RKO (cell line): Measurements from ENCODE around the gene SAMD7.
A peak's percentile ranks its signal among the peaks of the same experiment; 100 is the strongest.

Source experiments
- DNase-seq: peaks from one replicate; pipeline ENCODE4 v3.0.0-alpha.2; 2016; ENCODE audit warnings: low spot score

Gene SAMD7

DNA sequence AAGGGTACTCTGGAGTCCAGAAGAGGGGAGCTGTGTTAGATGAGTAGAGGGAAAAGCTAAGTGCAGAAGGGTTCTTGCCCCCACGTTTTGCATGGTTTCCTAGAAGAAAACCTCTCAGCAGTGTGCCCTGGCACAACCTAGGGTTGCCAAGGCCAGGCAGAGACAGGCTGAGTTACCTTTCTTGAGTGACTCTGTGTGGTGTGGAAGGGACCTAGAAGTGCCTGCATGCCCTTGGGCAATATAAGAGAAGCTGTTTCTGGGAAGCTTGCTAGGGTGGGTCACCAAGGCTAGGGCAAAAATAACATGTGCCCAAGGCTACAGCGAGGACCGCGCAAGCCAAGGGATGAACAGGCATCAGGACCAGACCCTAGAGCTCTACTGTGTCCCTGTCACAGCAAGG is 3.4 kb upstream of the SAMD7 start:
- DNase-seq, result no peak

DNA sequence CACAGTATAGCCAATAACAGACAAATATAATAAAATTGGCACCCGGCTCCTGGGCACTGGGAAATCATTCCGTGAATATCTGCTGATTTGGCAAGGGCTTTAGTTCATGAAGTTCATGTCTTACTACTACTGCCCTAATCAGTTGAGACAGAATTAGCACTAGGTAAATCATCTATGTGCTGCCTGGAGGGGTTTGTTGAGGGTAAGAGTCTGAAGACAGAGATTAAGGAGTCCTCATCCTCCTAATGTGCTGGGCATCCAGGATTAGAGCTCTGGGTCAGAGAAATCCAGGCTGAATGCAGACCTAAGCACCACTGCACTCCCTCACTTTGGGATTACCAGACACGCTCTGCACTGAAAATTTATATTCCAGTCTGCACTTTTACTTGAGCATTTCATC is 2.0 kb downstream of the SAMD7 start:
- DNase-seq, result no peak

DNA sequence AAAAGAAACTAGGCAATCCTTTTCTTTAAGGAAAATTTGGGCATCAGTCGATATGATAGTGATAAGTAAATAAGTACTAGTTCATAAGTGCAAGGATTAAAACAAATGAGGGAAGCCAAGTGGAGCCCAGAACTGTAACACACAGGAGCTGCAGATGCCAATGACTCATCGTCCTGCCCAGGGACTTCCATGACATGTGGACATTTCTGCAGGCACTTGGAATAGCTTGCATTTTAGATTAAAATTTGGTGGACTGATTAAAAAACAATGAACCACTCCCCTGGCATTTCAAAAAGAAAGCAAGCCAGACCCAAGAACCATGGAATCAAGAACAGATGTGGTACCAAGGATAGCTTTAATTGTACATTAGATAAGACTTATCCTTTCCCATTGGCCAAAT is 2.9 kb downstream of the SAMD7 start:
- DNase-seq, result peak; percentile 19

DNA sequence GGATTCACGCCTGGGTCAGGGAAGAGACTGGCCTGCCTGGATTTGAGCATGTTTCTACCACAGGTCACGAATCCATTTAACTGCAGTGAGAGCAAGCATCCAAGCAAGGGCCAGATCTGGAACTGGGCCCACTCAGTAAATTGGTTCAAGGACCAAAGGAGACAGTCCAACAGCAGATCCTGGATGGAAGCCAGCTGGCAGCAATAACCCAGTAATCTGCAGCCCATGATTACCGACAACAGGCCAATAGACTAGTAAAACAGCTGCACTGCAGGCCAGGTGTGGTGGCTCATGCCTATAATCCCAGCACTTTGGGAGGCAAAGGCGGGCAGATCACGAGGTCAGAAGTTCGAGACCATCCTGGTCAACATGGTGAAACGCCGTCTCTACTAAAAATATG is 11.8 kb downstream of the SAMD7 start:
- no peak for DNase-seq

DNA sequence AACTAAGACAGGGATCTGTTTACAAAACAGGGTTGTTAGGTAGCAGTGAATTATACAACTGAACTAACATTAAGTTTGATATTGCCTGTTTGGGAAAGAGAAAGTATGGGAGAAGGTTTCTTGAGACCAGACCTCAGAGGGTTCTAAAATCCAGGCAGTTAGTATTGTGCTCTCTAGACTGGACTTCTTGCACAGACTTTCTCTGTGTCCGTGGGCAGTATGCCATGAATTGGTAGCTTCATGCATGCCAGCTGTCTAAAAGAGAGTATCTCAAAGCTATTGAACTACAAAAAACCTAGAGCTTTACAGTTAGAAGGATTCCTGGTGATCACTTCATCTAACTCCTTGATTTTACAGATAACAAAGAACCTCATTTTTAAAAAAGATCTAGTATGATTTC is 12.5 kb downstream of the SAMD7 start:
- no peak for DNase-seq

DNA sequence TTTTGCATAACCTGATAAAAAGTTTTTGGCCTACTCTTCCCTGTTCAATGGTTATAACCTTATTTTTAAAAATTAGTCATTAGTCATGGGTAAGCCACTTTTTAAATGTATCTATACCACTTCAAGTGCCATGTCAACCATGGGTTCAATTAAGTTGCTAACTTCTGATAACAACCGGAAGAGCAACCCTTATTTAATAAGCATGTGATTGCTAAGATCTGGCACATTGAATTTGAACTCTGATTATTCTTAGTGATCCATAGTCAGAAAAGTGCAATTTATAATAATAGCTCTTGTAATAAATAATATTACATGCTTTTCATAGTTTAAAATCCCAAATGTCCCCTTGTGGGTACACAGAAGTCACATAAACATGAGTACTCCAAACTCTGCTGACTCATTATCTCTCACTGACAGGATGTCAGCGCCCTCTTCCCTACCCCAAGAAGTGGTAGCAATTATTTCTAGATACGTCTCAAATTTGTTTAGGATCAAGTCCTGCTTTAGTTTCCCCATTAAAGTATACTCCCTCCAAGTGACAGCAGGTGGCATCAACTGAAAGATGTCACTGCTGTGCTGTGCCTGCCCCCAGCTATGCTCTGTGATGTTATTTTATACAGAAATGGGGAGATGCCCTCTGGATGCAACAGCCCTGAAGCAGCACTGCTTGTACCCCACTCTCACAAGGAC is 18.6 kb downstream of the SAMD7 start:
- peak; percentile 9 for DNase-seq

DNA sequence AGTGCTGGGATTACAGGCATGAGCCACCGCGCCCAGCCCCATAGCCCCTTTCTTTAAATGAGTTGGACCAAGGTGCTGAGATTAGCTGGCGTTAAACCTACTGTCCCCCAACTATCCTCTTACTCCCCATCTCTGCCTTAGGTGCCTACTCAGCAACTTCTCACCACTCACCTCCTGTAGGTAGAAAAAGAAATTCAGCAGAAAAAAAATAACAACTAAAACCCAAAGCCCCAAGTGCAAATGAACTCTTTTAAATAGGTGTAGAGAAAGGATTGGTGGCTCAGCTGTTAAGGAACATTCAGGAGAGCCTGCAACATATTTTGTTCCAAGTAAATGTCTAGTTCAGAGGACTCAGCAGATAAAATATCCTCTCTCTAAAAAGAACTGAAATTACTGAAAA is 19.5 kb downstream of the SAMD7 start:
- no peak for DNase-seq

DNA sequence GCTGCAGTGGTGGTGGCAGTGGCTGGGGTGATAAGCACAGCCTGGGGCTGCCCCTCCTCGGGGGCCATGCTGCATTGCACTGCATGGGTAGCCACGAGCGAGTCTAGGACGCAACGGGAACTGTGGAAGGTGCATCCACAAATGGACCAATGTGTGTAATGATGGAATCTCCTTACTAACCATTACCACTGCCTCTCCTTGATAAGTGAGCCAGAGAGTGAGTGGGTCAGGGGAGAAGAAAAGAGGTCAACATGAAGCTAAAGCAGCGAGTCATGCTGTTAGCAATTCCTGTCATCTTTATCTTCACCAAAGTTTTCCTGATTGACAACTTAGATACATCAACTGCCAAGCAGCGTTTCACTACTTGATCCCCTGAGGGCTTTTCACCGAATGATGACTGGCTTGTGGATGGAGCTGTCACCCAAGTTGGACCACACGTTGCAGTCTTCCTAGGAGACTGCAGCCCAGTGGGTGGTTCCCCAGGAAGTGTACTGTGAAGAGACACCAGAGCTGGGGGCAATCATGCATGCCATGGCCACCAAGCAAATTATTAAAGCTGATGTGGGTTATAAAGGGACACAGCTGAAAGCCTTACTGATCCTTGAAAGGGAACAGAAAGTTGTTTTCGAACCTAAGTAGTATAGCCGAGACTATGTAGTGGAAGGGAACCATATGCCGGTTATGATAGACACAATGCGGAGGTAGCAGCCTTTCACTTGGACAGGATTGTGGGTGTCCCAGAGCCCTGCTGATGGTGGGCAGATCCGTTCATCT is 20.6 kb downstream of the SAMD7 start:
- no peak for DNase-seq

DNA sequence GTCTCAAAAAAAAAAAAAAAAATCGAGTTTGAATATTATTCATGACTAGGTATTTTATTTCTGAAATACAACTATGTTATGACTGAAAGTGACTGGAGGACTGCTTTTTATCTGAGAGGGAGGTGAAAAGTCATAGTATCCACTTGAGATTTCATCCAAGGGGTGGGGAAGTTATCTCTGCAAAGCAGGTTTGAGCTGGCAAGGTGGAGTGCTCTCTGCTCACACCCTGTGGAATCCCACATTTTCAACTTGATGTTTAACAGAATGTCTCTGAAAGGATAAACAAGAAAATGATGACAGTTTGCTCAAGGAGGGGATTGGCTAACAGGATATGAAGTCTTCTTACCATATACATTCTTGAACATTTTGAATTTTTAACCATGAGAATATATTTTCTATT is 27.9 kb downstream of the SAMD7 start:
- DNase-seq, result no peak

DNA sequence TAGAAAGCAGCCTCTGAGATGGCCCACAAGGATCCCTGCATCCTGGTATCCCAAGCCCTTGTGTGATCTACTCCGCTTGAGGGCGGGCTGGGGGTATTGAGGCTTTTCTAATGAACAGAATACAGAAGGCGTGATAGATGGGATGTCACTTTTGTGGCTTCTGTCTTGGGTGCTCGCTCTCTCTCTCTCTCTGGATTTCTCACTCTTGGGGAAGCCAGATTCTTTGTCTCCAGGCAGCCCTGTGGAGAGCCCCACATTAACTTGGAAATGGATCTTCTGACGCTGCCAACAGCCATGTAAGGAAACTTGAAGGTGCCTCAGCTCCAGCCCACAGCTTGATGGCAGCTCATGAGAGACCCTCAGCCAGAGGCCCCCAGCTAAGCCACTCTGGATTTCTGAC is 28.4 kb downstream of the SAMD7 start:
- no peak for DNase-seq

DNA sequence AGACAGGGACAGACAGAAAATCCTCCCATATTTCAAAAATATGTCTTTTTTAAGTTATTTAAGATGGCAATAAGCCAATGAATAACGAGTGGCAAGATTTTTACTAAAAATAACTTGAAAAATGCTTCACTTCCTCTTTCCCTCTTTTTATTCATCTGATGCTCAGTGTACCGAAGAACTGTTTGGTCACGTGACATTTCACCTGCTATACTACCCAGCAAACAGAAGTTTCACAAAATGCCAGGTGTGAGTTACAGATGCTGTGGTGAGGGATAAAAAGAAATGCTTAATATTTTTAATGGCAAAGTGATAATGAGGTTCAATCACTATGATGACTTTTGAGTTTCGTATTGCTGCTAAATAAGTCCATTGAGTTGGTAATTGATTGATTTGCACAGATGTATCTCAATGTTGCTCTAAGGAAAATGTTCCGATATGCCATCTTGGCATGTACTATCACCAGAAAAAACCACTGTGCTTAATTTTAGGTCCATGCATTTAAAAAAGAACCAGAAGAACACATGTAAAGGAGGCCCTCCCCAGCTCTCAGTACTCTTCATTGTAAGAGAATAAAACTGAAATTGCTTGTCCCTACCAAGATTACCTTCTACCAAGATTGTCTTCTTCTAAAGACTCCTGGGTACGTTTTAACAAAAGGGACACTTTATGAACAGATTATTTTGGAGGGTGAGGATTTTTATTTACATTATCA is 29.3 kb downstream of the SAMD7 start:
- DNase-seq, result no peak

DNA sequence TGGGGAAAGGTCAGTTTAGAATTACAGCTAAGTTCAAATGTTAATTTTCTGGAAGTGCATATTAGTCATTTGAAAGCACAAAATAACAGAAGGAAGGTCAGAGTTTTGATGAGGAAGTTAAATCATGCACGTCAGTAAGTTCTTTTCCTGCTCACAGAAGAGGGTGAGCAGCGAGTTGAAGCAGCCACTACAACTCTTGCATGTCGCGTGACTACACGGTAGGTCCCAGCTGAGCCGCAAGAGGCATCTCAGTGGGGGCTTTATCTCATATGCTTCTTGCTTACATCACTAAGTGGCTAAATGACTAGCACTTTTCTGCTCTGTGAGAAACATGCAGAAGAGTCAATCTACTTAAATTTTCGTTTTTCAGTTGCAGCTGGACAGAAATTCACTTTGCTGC is 33.9 kb downstream of the SAMD7 start:
- no peak for DNase-seq

DNA sequence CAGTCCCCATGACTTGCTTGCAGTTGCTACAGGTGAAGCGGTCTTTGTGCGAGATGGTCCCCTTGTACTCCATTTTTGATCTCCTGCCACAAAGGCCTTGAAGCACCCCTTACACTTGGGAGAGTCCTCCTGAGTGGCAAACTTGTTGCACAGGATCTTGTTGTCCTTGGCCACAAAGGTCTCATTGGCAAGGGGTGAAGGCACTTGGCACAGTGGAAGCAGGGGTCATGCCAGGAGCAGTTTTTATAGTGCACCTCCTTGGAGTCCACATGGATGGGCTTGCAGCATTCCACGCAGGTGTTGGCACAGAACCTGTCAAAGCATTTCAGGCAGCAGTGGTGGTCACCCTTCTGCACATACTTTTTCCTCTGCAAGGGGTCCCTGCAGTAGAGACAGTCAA is 35.0 kb downstream of the SAMD7 start:
- no peak for DNase-seq

DNA sequence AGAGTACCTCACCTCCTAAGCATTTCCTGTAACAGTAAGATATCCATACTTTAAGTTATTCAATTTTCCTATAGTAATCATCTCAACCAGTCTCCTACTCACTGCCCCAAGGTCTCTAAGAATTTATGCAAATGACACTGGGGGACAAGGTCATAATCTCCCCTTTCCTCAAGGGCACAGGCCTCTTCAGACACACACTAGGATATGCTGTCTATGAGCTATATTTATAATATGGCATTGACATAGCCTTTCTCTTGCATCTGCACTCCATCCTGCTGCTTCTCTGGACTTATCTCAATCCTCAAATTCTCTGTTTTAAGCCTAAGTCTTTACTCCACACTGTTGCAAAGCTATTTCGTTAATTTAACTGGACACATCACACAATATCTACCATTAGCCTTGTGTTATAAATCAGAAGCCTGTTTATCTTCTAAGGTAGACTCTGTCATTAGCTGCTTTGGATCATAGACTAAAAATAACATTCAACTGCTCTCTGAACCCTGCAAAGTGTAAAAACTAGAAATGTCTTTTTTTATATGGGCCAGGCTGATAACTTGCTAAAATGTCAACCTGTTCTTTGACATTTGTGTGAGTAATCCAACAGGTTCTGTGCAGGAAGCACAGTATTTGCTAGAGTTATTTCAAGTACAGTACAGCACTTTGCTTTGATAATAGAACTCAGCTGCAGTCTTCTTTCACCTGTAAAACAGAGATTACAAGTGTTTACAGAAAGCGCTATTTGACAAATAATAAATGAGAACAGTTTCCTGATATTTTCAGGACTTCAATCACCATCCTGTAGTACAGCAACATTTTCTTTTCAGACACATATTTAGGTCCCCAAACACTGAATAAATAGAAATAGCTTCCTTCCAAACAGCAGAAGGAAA is 37.4 kb downstream of the SAMD7 start:
- no peak for DNase-seq

DNA sequence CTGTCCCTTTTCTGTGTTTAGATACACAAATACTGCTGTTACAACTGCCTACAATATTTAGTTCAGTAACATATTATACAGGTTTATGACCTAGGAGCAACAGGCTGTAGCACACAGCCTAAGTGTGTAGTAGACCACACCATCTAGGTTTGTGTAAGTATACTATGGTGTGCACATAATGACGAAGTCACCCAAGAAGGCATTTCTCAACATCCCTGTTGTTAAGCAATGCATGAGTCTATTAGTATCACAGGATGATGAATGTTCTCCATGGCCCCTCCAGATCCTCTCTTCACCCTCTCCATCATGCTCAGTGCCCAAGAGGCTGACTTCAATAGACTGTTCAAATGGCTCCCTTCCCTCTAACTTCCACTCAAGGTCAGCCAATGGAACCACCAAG is 40.7 kb downstream of the SAMD7 start:
- no peak for DNase-seq

DNA sequence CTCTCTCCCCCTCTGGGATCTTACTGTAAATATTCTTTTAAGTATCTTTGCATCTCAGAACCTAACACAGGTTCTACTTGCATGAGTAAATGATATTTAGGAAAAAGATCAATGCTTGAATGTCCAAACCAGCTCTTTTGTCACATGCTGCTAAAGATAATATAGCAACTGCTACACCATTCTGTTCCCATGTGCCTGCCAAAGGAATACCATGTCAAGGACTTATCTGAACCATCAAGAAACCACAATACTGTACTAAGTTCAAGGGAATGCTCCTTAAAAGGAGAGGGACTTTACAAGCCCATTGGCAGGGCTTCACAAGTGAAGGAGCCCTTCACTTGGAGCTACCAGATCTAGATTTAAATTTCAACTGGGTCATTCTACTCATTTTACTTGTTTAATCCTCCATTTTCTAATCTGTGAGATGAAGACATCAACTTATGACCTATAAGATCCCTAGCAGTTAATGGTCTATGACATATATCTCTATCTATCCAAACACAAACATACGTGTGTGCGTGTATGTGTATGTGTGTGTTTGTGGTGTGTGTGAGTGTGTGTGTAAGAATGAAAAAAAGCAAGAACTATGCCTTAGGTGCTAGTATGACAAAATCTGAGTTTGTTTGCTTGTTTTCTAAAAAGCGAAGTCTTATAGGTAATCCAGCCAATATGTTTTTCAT is 42.2 kb downstream of the SAMD7 start:
- DNase-seq, result no peak

DNA sequence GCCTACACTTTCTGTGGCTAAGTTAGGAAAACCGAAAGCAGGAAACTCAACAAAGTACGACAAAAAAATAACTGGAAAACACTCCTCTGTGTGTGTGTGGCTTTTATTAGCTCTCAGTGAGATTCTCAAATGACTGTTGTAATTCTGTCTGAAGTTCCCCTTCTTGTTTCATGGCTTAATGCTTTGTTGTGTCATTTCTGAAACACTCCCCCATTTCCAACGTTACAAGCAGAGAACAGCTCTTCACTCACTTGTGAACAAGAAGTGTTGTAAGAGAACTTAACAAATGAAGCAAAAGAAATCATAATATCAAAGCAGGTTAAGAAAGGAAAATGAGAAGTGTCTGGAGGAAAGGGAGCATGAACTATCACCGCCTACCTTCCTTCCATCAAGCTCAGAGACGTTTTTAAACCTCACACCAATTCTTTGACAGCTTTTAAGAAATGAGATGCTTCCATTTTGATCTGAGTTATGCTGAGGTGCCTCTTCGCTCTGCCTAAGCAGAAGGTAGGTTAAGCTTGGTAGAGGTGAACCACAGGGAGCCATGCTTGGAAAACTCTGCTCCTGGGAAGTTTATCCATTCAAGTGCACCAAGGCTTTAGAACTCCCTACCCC is 42.9 kb downstream of the SAMD7 start:
- no peak for DNase-seq

DNA sequence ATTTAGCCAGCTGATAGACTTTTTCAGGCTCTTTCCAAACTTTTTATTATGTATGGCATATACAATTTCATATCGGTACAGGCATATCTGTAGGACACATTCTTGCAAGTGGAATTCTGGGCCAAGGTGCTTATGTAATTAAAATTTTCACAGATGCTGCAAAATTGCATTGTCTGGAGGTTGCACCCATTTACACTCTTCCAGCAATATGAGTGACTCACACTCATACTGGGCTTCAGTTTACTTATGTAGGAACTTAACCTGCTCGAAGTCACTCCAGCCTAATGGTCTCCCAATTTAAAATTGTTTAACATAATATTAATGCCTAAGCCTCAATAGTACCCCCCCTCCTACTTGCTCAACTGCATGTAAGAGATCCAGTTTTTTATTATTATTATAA is 44.0 kb downstream of the SAMD7 start:
- no peak for DNase-seq

DNA sequence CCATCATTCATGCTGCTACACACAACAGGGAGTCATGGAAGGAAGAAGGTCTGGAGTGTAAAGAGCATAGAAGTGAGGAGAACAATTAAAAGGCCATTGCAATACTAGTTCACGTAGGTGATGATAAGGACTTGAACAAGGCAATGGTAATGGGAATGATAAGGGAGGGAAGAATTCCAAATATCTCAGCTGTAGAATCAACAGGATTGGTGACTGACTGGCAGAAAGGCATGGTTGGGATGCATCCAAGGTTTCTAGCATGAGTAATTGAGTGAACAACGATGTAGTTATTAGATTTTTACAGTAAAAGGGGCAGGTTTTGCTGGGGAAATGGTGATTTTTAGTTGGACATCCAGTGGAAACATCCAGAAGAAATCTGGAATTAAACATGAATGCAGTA is 52.8 kb downstream of the SAMD7 start:
- DNase-seq, result peak; percentile 32

DNA sequence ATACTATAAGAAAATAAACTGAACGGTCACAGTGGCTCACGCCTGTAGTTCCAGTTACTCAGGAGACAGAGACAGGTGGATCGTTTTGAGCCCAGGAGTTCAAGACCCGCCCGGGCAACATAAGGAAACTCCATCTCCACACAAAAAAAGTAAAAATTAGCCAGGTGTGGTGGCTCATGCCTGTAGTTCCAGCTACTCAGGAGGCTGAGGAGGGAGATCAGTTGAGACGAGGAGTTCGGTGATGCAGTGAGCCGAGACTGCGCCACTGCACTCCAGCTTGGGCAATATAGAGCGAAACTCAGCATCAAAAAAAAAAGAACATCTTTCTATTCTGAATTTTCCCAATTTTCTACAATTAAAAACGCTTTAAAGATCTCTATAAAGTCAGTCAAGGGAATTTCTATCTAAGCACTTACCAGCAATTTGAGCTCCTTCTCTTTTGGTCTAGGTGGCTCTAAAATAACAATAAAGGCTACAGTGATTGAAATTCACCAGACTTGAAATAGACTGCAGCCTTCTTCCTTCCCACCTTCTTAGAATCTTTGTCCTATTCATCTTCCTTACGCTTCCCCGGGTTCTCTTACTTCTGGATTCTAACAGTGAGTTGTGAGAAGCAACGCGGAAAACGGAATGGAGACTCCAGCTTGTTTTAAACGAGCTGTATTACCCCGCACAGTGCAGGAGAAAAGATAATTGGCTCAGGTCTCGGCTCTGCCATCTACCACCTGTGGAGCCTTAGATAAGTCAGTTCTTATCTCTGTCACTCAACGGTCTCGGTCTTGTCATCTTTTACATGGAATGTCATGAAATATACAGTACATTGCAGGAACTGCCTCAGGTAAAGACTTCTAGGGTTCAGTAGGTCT is 54.4 kb downstream of the SAMD7 start:
- DNase-seq, result no peak
